Common myeloid progenitor, CD34-positive (primary cell): ENCODE results near the gene DZIP1.
A peak's percentile ranks its signal among the peaks of the same experiment; 100 is the strongest.

Experiments
- CTCF ChIA-PET: fragments of 350-600 bp; sonication (Branson Sonifier 250); formaldehyde crosslinking; loops from one replicate; lab custom pipeline; 2021; ENCODE audit warnings: antibody characterized with exemption; lab: Charles Lee
- POLR2A ChIA-PET: fragments of 350-600 bp; sonication (Branson Sonifier 250); formaldehyde crosslinking; loops from one replicate; lab custom pipeline; 2021; ENCODE audit warnings: antibody characterized with exemption; lab: Charles Lee
- DNase-seq, 3 donors: peaks; one replicate each; pipeline versions ENCODE4 v3.0.0 to v3.0.0-alpha.2; 2013
- H3K27ac ChIP-seq, 2 experiments: 1 replicate in 1 of 2; 2 replicates in 1 of 2; pipeline ENCODE4 v1.7.0; 2013; ENCODE audit warnings: inconsistent platforms in 2 of 2, low read length in 2 of 2, mild to moderate bottlenecking in 2 of 2, low read depth in 1 of 2, moderate library complexity in 1 of 2; ENCODE audit not compliant: severe bottlenecking in 2 of 2, insufficient read depth in 1 of 2, poor library complexity in 1 of 2
- H3K27me3 ChIP-seq, 5 experiments: replicated peaks in 2 of 5; 1 replicate in 3 of 5; 2 replicates in 2 of 5; pipeline versions ENCODE4 v1.6.1 to v1.7.0; 2013; ENCODE audit warnings: low read length in 4 of 5, mild to moderate bottlenecking in 2 of 5, moderate library complexity in 2 of 5, inconsistent platforms in 1 of 5; ENCODE audit not compliant: insufficient read depth in 5 of 5, control insufficient read depth in 4 of 5
- H3K36me3 ChIP-seq, 4 experiments: 1 replicate in 2 of 4; 2 replicates in 2 of 4; pipeline versions ENCODE4 v1.6.1 to v1.7.0; 2013; ENCODE audit warnings: low read length in 3 of 4, control low read depth in 1 of 4, mild to moderate bottlenecking in 1 of 4; ENCODE audit not compliant: control insufficient read depth in 4 of 4, insufficient read depth in 4 of 4
- H3K4me1 ChIP-seq, 4 experiments: 1 replicate in 3 of 4; 2 replicates in 1 of 4; pipeline versions ENCODE4 v1.6.1 to v1.7.1; 2013; ENCODE audit warnings: low read length in 3 of 4, mild to moderate bottlenecking in 3 of 4, control low read depth in 1 of 4, inconsistent platforms in 1 of 4, moderate library complexity in 1 of 4; ENCODE audit not compliant: control insufficient read depth in 4 of 4, insufficient read depth in 4 of 4; ENCODE audit errors: control extremely low read depth in 1 of 4
- H3K4me3 ChIP-seq, 7 experiments: 1 replicate in 4 of 7; 2 replicates in 3 of 7; pipeline versions ENCODE4 v1.5.1 to v1.7.0; 2013; ENCODE audit warnings: mild to moderate bottlenecking in 7 of 7, low read length in 6 of 7, moderate library complexity in 6 of 7, inconsistent platforms in 2 of 7, low read depth in 2 of 7, control low read depth in 1 of 7; ENCODE audit not compliant: insufficient read depth in 4 of 7, control insufficient read depth in 1 of 7; ENCODE audit errors: extremely low read depth in 1 of 7
- H3K9me3 ChIP-seq, 5 experiments: 1 replicate in 4 of 5; 2 replicates in 1 of 5; pipeline versions ENCODE4 v1.6.1 to v1.7.1; 2013; ENCODE audit warnings: low read length in 4 of 5, mild to moderate bottlenecking in 2 of 5, inconsistent platforms in 1 of 5, low read depth in 1 of 5, moderate library complexity in 1 of 5; ENCODE audit not compliant: control insufficient read depth in 4 of 5, insufficient read depth in 2 of 5; ENCODE audit errors: control extremely low read depth in 1 of 5
- WGBS: methylation state at CpG from one replicate; pipeline ENCODE4 v1.1.5; 2013; ENCODE audit not compliant: insufficient coverage; 5-methylcytosine and 5-hydroxymethylcytosine counted together

Gene DZIP1

GRCh38 chr13:95541911-95542474 lies 102.5 kb downstream of the DZIP1 start:
- H3K4me3 ChIP-seq = no peak overlapping the region
- no peaks in the 10 kb centered on the region for H3K36me3 ChIP-seq
- H3K27me3 ChIP-seq = peaks cover 0 to 2% (median 0%) of the 10 kb centered on the region in 5 experiments
- no peaks in the 10 kb centered on the region for H3K9me3 ChIP-seq
- POLR2A ChIA-PET = no interaction called here
- no peak for DNase-seq
- H3K27ac ChIP-seq = no peak overlapping the region
- CTCF ChIA-PET = interaction anchor here (0.9 to 7.0 kb wide), 4 partner anchors 12 to 293 kb away, joined by 3 to 39 read pairs (median 8); no protein-coding TSS in a partner anchor
- H3K4me1 ChIP-seq = peaks cover 6 to 14% (median 11%) of the 10 kb centered on the region in 4 experiments
- WGBS = 90% methylated on average over 4 of the region's 8 CpGs

GRCh38 chr13:95541308-95541707 lies 103.2 kb downstream of the DZIP1 start:
- 40% methylated on average over 1 of the region's 2 CpGs for WGBS
- Histone ChIP-seq H3K4me1 (peaks cover 6 to 14% (median 11%) of the 10 kb centered on the region in 4 experiments), H3K27me3 (peaks cover 0 to 2% (median 0%) of the 10 kb centered on the region in 5 experiments), H3K9me3 (no peaks in the 10 kb centered on the region), H3K27ac (no peak overlapping the region), H3K4me3 (no peak overlapping the region), H3K36me3 (no peaks in the 10 kb centered on the region)
- POLR2A ChIA-PET = interaction anchor here (0.6 kb wide), 1 partner anchor 999 kb away, joined by 4 read pairs; no protein-coding TSS in a partner anchor
- CTCF ChIA-PET = interaction anchor here (0.9 to 7.0 kb wide), 4 partner anchors 12 to 293 kb away, joined by 3 to 39 read pairs (median 8); no protein-coding TSS in a partner anchor
- no peak for DNase-seq

GRCh38 chr13:95540888-95541287 lies 103.6 kb downstream of the DZIP1 start:
- WGBS = 26% methylated on average over 5 of the region's 6 CpGs
- H3K4me3 ChIP-seq = no peak overlapping the region
- DNase-seq = peak in 2 of 3 donors; percentile 25 to 36
- no peak overlapping the region for H3K27ac ChIP-seq
- no peaks in the 10 kb centered on the region for H3K27me3 ChIP-seq
- POLR2A ChIA-PET = interaction anchor here (0.6 kb wide), 1 partner anchor 999 kb away, joined by 4 read pairs; no protein-coding TSS in a partner anchor
- no peaks in the 10 kb centered on the region for H3K9me3 ChIP-seq
- H3K36me3 ChIP-seq = no peaks in the 10 kb centered on the region
- CTCF ChIA-PET = interaction anchor here (1.6 to 7.0 kb wide), 4 partner anchors 11 to 294 kb away, joined by 7 to 39 read pairs (median 8); partner anchors contain the start of gene CLDN10
- H3K4me1 ChIP-seq = peaks cover 6 to 14% (median 11%) of the 10 kb centered on the region in 4 experiments

- peaks cover 6 to 14% (median 11%) of the 10 kb centered on the region in 4 experiments for H3K4me1 ChIP-seq
- no peak overlapping the region for H3K4me3 ChIP-seq
- H3K27ac ChIP-seq = no peak overlapping the region
- peak; percentile 35 to 67 (median 65) for DNase-seq
- WGBS = 25% methylated on average over 4 of the region's 6 CpGs
- no peaks in the 10 kb centered on the region for H3K9me3 ChIP-seq
- POLR2A ChIA-PET = interaction anchor here (1.1 kb wide), 1 partner anchor 146 kb away, joined by 3 read pairs; no protein-coding TSS in a partner anchor
- CTCF ChIA-PET = interaction anchor here (0.7 to 7.0 kb wide), 19 partner anchors 10 to 300 kb away, joined by 3 to 39 read pairs (median 5); partner anchors contain the start of gene CLDN10
- no peaks in the 10 kb centered on the region for H3K27me3 ChIP-seq
- no peaks in the 10 kb centered on the region for H3K36me3 ChIP-seq
Measured at GRCh38 chr13:95536632-95537241, 107.8 kb downstream of the DZIP1 start.

GRCh38 chr13:95535243-95535642 lies 109.3 kb downstream of the DZIP1 start:
- H3K36me3 ChIP-seq = no peaks in the 10 kb centered on the region
- peak in 2 of 3 donors; percentile 35 to 51 for DNase-seq
- no peak overlapping the region for H3K27ac ChIP-seq
- H3K4me1 ChIP-seq = peaks cover 0 to 4% (median 3%) of the 10 kb centered on the region in 4 experiments
- no peak overlapping the region for H3K4me3 ChIP-seq
- ChIA-PET CTCF (interaction anchor here (1.8 to 7.0 kb wide), 4 partner anchors 13 to 299 kb away, joined by 4 to 39 read pairs (median 16); no protein-coding TSS in a partner anchor), POLR2A (no interaction called here)
- H3K27me3 ChIP-seq = no peaks in the 10 kb centered on the region
- WGBS = 85% methylated on average over 3 of the region's 3 CpGs
- H3K9me3 ChIP-seq = no peaks in the 10 kb centered on the region

- Histone ChIP-seq H3K4me1 (peaks cover 6 to 13% (median 10%) of the 10 kb centered on the region in 4 experiments), H3K36me3 (no peaks in the 10 kb centered on the region), H3K27me3 (no peaks in the 10 kb centered on the region), H3K9me3 (no peaks in the 10 kb centered on the region), H3K4me3 (no peak overlapping the region), H3K27ac (no peak overlapping the region)
- DNase-seq = no peak
- WGBS = 95% methylated on average over 5 of the region's 7 CpGs
- ChIA-PET POLR2A (no interaction called here), CTCF (interaction anchor here (0.9 to 2.3 kb wide), 5 partner anchors 18 to 351 kb away, joined by 3 to 6 read pairs (median 5); no protein-coding TSS in a partner anchor)
Measured at GRCh38 chr13:95533545-95534160, 110.9 kb downstream of the DZIP1 start.
